Large intestine (tissue), 3 donors: ENCODE results near the gene PBXIP1. TPM values are rescaled to one million over a fixed set of nuclear protein-coding genes. Genes with fewer than 3 reads are reported as not detected.
A peak's percentile ranks its signal among the peaks of the same experiment; 100 is the strongest.

Source experiments
- DNase-seq, 2 donors: peaks; one replicate each; pipeline versions ENCODE4 v3.0.0 to v3.0.0-alpha.2; 2013
- H3K27ac ChIP-seq: one replicate; pipeline ENCODE4 v1.5.1; 2013; ENCODE audit warnings: low read length
- H3K27me3 ChIP-seq: 2 replicates; pipeline ENCODE4 v1.6.1; 2013; ENCODE audit warnings: low read length; ENCODE audit not compliant: control insufficient read depth, insufficient read depth
- H3K36me3 ChIP-seq: 2 replicates; pipeline ENCODE4 v1.6.1; 2013; ENCODE audit warnings: low read length; ENCODE audit not compliant: control insufficient read depth, insufficient read depth
- H3K4me1 ChIP-seq: one replicate; pipeline ENCODE4 v1.6.1; 2013; ENCODE audit warnings: low read length; ENCODE audit not compliant: control insufficient read depth, insufficient read depth
- H3K4me3 ChIP-seq: one replicate; pipeline ENCODE4 v1.5.1; 2013; ENCODE audit warnings: low read length
- H3K9me3 ChIP-seq: one replicate; pipeline ENCODE4 v1.6.1; 2013; ENCODE audit warnings: mild to moderate bottlenecking, low read depth, low read length, moderate library complexity; ENCODE audit not compliant: control insufficient read depth
- WGBS: methylation state at CpG from one replicate; pipeline ENCODE4 v1.1.5; 2013; ENCODE audit warnings: low lambda C conversion rate; ENCODE audit not compliant: insufficient coverage; 5-methylcytosine and 5-hydroxymethylcytosine counted together
- polyA plus RNA-seq: library from polyadenylated mRNA; unstranded; fragments of 120-200 nt; gene quantifications from one replicate; pipeline ENCODE4 v1.2.1, GENCODE V29; 2013

The PBXIP1 gene
- polyA plus RNA-seq, 1 donor = 78.8 TPM

DNA sequence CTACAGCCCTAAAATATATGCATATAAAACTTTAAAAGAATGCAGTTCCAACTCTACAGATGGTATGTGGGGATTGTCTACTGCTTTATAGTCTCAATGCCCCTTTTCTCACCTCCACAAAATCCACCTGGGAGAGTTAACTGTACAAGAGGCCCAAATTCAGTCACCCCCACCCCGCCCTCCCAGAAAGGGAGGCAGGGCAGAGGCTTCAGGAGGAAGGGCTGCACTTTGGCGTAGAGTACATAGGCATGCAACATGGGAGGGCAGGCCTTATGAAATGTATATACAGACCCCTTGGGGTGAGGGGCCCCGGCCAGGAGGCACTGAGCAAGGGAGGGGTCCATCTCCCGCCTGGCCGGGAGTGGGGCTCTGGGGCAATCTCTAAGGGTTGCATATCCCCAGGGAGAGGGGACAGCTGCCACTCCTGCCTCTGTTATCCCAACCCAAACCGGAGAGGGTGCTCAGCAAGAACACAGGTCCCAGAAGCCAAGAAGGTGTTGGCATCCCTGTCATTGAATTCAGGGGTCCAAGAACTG is 7.0 kb upstream of the PBXIP1 start:
- DNase-seq = no peak
- H3K27ac ChIP-seq = peak overlapping the region; percentile 96
- no CpG with 5 or more reads among the region's 6 CpGs for WGBS
- H3K4me3 ChIP-seq = peak overlapping the region; percentile 77
- no peaks in the 10 kb centered on the region for H3K27me3 ChIP-seq
- peaks cover 16% of the 10 kb centered on the region for H3K4me1 ChIP-seq
- peaks cover 2% of the 10 kb centered on the region for H3K9me3 ChIP-seq
- H3K36me3 ChIP-seq = peaks cover 67% of the 10 kb centered on the region

GRCh38 chr1:154962156-154962749 is 6.4 kb upstream of the PBXIP1 start:
- 7% methylated on average over 3 of the region's 25 CpGs for WGBS
- peaks cover 18% of the 10 kb centered on the region for H3K4me1 ChIP-seq
- H3K27me3 ChIP-seq = no peaks in the 10 kb centered on the region
- no peak for DNase-seq
- H3K9me3 ChIP-seq = peaks cover 2% of the 10 kb centered on the region
- H3K36me3 ChIP-seq = peaks cover 61% of the 10 kb centered on the region
- H3K4me3 ChIP-seq = peak overlapping the region; percentile 77
- H3K27ac ChIP-seq = peak overlapping the region; percentile 96

DNA sequence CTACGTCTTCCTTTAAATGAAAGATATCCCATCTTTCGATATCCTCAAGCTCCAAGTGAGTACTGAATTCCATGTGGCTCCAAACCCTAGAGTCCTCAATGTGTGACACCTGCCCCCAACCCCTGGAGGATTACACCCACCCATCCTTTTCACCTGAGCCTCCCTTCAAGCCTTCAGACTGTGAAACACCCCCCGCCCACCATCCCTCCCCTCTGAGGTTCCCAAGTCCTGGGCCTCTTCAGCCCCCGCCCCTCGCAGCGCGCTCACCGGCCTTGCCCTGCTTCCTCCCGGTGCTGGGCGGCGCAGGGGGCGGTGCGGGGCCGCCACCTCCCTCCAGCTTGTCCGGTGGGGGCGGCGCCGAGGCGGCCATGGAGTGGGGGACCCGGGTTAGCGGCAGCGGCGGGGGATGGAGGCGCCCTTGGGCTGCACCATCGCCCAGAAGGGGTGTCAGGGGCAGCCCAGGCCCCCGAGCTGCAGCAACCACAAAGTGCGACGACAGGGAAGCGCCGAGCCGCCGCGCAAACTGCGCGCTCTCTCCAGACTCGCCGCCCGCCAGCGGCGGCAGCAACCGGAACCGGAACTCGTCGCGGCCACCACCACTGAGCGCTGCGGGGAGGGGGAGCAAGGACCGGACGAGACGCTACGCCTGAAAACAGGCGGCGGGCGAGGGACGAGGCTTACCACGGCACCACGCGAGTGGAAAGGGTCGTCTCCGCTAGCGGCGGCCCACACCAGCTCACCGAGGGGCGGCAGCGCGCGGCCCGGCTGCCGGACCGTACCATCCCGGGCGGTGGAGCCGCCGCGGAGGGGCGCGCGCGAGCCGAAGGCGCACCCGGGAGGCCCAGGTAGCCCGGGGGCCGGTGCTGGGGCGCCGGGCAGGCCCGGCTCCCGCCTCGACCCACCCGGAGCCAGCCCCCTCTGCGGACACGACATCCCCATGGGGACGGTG is 5.6 kb upstream of the PBXIP1 start, which contains the start of gene PYGO2:
TSS of gene PYGO2 (minus strand) at position 576 of the 949 bp plus-strand sequence. CDS start at position 370, 206 bp downstream.
- Histone ChIP-seq H3K36me3 (peaks cover 54% of the 10 kb centered on the region), H3K27ac (peak within 1 kb of the TSS; percentile 96), H3K4me1 (peaks cover 25% of the 10 kb centered on the region), H3K4me3 (peak within 1 kb of the TSS; percentile 77), H3K9me3 (peaks cover 2% of the 10 kb centered on the region), H3K27me3 (no peaks in the 10 kb centered on the region)
- peak; percentile 74 to 94 for DNase-seq
- WGBS = no CpG with 5 or more reads among the region's 93 CpGs

- Histone ChIP-seq H3K36me3 (peaks cover 45% of the 10 kb centered on the region), H3K9me3 (peaks cover 2% of the 10 kb centered on the region), H3K27me3 (no peaks in the 10 kb centered on the region), H3K4me1 (peaks cover 29% of the 10 kb centered on the region), H3K27ac (peak overlapping the region; percentile 96), H3K4me3 (peak overlapping the region; percentile 77)
- WGBS = 20% methylated on average over 3 of the region's 10 CpGs
- no peak for DNase-seq
Observed at GRCh38 chr1:154960446-154961136, 4.7 kb upstream of the PBXIP1 start.

DNA sequence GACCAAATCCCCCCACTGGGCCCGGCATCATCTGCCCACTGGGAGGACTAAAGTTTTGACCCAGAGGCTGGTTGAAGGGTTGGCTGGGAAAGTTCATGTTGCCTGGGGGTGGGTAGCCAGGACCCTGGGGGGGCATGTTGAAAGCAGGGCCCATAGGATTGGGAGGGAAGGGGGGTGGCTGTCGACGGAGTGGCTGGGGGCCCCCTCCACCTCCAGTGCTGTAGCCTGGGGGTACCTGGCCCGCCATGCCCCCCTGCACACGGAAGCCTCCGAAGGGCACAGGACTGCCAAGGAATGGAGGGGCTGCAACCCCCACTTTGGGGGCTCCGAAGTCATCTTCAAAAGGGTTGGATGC is 3.5 kb upstream of the PBXIP1 start:
- peaks cover 34% of the 10 kb centered on the region for H3K36me3 ChIP-seq
- H3K27ac ChIP-seq = no peak overlapping the region
- no peak overlapping the region for H3K4me3 ChIP-seq
- no peaks in the 10 kb centered on the region for H3K27me3 ChIP-seq
- WGBS = no CpG with 5 or more reads among the region's 7 CpGs
- DNase-seq = no peak
- H3K9me3 ChIP-seq = peaks cover 2% of the 10 kb centered on the region
- peaks cover 40% of the 10 kb centered on the region for H3K4me1 ChIP-seq

GRCh38 chr1:154958681-154959425 is 3.0 kb upstream of the PBXIP1 start:
- DNase-seq = no peak
- peaks cover 2% of the 10 kb centered on the region for H3K9me3 ChIP-seq
- no peak overlapping the region for H3K27ac ChIP-seq
- H3K4me1 ChIP-seq = peaks cover 46% of the 10 kb centered on the region
- no CpG with 5 or more reads among the region's 16 CpGs for WGBS
- H3K4me3 ChIP-seq = no peak overlapping the region
- no peaks in the 10 kb centered on the region for H3K27me3 ChIP-seq
- H3K36me3 ChIP-seq = peaks cover 29% of the 10 kb centered on the region

DNA sequence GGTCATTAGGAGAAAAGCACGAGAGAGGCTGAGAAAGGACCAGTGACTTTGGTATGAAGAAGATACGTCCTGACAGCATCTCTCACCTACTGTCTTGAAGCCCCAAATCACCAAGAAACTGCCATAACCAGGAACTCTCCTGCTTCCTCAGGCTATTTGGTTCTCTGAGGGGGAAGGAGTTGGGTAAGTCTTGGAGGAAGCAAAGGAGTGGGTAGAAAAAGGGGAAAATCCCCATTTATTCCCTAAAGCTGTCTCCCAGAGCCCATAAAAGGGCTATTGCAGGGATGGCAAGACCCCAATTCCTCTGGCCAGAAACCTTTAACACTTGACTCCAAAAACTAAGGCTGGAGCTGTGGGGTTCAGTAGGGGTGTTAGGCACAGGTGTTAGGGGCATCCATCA is 2.1 kb upstream of the PBXIP1 start:
- no CpG with 5 or more reads among the region's 2 CpGs for WGBS
- Histone ChIP-seq H3K9me3 (peaks cover 2% of the 10 kb centered on the region), H3K27me3 (no peaks in the 10 kb centered on the region), H3K4me1 (peaks cover 47% of the 10 kb centered on the region), H3K27ac (no peak overlapping the region), H3K4me3 (no peak overlapping the region), H3K36me3 (peaks cover 20% of the 10 kb centered on the region)
- DNase-seq = no peak

DNA sequence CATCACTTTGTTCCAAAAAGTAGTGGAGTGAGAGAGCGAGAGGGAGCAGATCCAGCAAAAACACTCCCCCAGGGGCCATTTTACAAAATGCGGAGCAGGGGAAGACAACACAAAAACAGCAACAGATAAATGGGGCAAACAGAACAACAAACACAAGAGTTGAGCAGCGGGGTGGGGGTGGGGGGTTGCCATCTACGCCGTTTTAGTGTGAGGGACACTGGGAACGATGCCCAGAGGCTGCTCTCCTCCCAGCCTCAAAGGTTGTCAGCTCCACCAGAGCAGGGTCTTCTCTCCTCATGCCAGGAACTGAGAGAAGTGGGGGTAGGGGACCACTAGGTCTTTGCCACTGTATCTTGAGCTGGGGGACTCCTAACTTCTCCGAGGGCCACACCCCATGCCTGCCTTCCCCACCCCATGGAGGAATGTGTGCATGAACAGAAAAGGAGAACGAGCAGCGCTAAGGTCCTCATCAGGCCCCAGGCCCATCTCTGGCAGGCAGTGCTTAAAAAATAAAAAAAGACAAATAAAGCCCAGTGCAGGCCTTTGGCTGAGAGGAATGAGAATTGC is 1.3 kb upstream of the PBXIP1 start:
- peaks cover 18% of the 10 kb centered on the region for H3K36me3 ChIP-seq
- no peak for DNase-seq
- no CpG with 5 or more reads among the region's 9 CpGs for WGBS
- H3K9me3 ChIP-seq = peaks cover under 1% of the 10 kb centered on the region
- no peak overlapping the region for H3K27ac ChIP-seq
- H3K27me3 ChIP-seq = no peaks in the 10 kb centered on the region
- peaks cover 38% of the 10 kb centered on the region for H3K4me1 ChIP-seq
- no peak overlapping the region for H3K4me3 ChIP-seq

- Histone ChIP-seq H3K27me3 (no peaks in the 10 kb centered on the region), H3K4me3 (peak overlapping the region; percentile 56), H3K4me1 (peaks cover 38% of the 10 kb centered on the region), H3K27ac (no peak overlapping the region), H3K36me3 (peaks cover 22% of the 10 kb centered on the region), H3K9me3 (no peaks in the 10 kb centered on the region)
- DNase-seq = no peak
- WGBS = 0% methylated on average over 2 of the region's 6 CpGs
Observed at GRCh38 chr1:154956544-154956941, 644 bp upstream of the PBXIP1 start.
